HepG2 (cell line): ENCODE measurements around the gene PIGA. TPM values are rescaled to one million over a fixed set of nuclear protein-coding genes. Genes with fewer than 3 reads are reported as not detected.

Source experiments
- ASH2L ChIP-seq: fragments of 300-600, 200-600 bp; sonication (generic); IDR thresholded peaks from 2 replicates; pipeline ENCODE4 v1.7.0; 2017; ENCODE audit warnings: low read depth, mild to moderate bottlenecking, moderate library complexity, mixed read lengths, low read length; ENCODE audit not compliant: insufficient read length
- GABPB1 ChIP-seq: IDR thresholded peaks from 2 replicates; pipeline ENCODE4 v1.6.1; 2016; ENCODE audit warnings: mild to moderate bottlenecking, missing genetic modification reagents, moderate library complexity, missing compliant biosample characterization
- ZFX ChIP-seq: sonication (generic); formaldehyde crosslinking; IDR thresholded peaks from 2 replicates; pipeline ENCODE4 v1.4.0; 2020; ENCODE audit warnings: mild to moderate bottlenecking, low read depth, missing genetic modification reagents, moderate library complexity
- ZNF34 ChIP-seq: sonication (generic); formaldehyde crosslinking; IDR thresholded peaks from 2 replicates; pipeline ENCODE4 v1.4.0; 2020; ENCODE audit warnings: mild to moderate bottlenecking, missing genetic modification reagents, borderline replicate concordance
- ZNF598 ChIP-seq: sonication (generic); formaldehyde crosslinking; IDR thresholded peaks from 2 replicates; pipeline ENCODE4 v1.5.1; 2020; ENCODE audit warnings: mild to moderate bottlenecking, missing genetic modification reagents, borderline replicate concordance
- ZNF615 ChIP-seq: sonication (generic); formaldehyde crosslinking; IDR thresholded peaks from 2 replicates; pipeline ENCODE4 v1.5.0; 2020; ENCODE audit warnings: mild to moderate bottlenecking, missing genetic modification reagents, borderline replicate concordance
- ZSCAN12 ChIP-seq: sonication (generic); formaldehyde crosslinking; IDR thresholded peaks from 2 replicates; pipeline ENCODE4 v1.9.0; 2021; ENCODE audit warnings: mild to moderate bottlenecking, missing genetic modification reagents
- polyA plus RNA-seq, 8 experiments: library from polyadenylated mRNA; depleted of rRNA in 3 of 8; stranded (reverse) in 7 of 8; unstranded in 1 of 8; fragments of >200 nt; fragmentation: Illumina TruSeq in 4 of 8; extraction: Trizol in 4 of 8; gene quantifications; 2 replicates each; pipeline versions ENCODE4 v1.2.1 to v1.2.3, GENCODE V29; 2011 to 2016; ENCODE audit warnings: low read depth in 4 of 8, missing spikeins in 1 of 8, mixed read lengths in 1 of 8; ENCODE audit not compliant: insufficient read depth in 1 of 8
- total RNA-seq, 5 experiments: library from RNA; depleted of rRNA; stranded (reverse); fragments of >200 nt; fragmentation: Illumina TruSeq; extraction: Trizol; gene quantifications; 2 replicates each; pipeline ENCODE4 v1.2.3, GENCODE V29; 2016; ENCODE audit warnings: low read depth in 1 of 5
- TF ChIP-seq, protein P1 (sequence below): sonication (generic); formaldehyde crosslinking; IDR thresholded peaks from 2 replicates; pipeline ENCODE4 v1.5.0; 2020; ENCODE audit warnings: missing genetic modification reagents
- TF ChIP-seq, protein P2 (sequence below): sonication (generic); formaldehyde crosslinking; IDR thresholded peaks from 2 replicates; pipeline ENCODE4 v1.5.1; 2020; ENCODE audit warnings: missing genetic modification reagents, mild to moderate bottlenecking, borderline replicate concordance
- TF ChIP-seq, protein P3 (sequence below): sonication (generic); formaldehyde crosslinking; IDR thresholded peaks from 2 replicates; pipeline ENCODE4 v1.4.0; 2020; ENCODE audit warnings: missing genetic modification reagents
- TF ChIP-seq, protein P4 (sequence below): sonication (generic); IDR thresholded peaks from 2 replicates; pipeline ENCODE4 v1.6.1; 2016; ENCODE audit warnings: low read depth, borderline replicate concordance
- TF ChIP-seq, protein P5 (sequence below): sonication (generic); formaldehyde crosslinking; IDR thresholded peaks from 2 replicates; pipeline ENCODE4 v1.5.1; 2020; ENCODE audit warnings: mild to moderate bottlenecking, missing genetic modification reagents, moderate library complexity

PIGA gene
- total and polyA plus RNA-seq, 2 of the 13 experiments (the other 11 are each of a cell fraction or from before 2014, with no cell fraction given) = 6.0 to 13.0 TPM

DNA sequence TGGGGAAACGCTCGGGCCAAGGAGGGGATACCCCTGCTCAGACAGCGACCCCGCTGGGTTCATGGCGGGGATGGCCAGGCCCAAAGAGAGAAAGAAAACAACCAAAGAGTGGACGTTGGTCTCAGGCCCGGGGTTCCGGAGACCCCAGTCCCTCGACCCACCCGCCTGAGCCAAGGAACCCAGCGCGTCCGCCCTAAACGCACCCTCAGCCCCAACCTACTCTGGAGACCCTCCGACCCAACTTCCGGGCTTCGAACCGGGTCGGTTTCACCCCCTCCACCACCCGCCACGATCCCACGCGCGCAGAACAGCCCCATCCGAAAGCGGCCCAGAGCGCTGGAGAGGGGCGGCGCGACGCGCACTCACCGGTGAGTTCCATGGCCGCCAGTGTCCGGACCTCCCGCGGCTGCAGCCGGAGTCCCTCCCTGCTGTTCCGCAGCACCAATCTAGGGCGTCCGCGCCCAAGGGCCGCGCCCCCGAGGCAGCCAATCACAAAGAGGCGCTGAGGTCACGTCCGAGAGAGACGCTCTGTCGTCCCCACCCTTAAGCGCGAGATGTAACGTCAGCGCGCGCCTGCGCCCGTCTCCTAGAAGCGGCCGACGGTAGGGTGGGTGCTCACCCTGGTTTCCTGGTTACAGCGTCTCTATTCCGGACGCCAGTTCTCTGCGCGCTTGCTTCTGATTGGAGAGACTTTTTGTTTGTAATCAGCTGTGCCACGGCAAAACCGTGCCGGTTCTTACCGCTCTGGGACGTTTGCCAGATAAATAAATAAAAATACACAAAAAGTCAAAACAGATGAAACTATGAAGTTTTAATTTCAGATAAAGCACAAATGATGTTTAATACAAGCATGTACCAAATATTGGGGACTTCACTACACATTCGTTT, at the start of gene PIGA (continued):
- TF ChIP-seq, protein P1, sequence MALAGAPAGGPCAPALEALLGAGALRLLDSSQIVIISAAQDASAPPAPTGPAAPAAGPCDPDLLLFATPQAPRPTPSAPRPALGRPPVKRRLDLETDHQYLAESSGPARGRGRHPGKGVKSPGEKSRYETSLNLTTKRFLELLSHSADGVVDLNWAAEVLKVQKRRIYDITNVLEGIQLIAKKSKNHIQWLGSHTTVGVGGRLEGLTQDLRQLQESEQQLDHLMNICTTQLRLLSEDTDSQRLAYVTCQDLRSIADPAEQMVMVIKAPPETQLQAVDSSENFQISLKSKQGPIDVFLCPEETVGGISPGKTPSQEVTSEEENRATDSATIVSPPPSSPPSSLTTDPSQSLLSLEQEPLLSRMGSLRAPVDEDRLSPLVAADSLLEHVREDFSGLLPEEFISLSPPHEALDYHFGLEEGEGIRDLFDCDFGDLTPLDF (CRISPR knock-in tag) = peak; percentile 49; the same call in 1 of the 2 replicates
- TF ChIP-seq ZNF34 (CRISPR knock-in tag) (no peak), ASH2L (peak; percentile 21), ZFX (CRISPR knock-in tag) (peak; percentile 73; the same call in 1 of the 2 replicates), GABPB1 (CRISPR knock-in tag) (peak; percentile 90), ZNF615 (no peak), ZNF598 (peak; percentile 47; the same call in 1 of the 2 replicates), ZSCAN12 (no peak)
- TF ChIP-seq, protein P2, sequence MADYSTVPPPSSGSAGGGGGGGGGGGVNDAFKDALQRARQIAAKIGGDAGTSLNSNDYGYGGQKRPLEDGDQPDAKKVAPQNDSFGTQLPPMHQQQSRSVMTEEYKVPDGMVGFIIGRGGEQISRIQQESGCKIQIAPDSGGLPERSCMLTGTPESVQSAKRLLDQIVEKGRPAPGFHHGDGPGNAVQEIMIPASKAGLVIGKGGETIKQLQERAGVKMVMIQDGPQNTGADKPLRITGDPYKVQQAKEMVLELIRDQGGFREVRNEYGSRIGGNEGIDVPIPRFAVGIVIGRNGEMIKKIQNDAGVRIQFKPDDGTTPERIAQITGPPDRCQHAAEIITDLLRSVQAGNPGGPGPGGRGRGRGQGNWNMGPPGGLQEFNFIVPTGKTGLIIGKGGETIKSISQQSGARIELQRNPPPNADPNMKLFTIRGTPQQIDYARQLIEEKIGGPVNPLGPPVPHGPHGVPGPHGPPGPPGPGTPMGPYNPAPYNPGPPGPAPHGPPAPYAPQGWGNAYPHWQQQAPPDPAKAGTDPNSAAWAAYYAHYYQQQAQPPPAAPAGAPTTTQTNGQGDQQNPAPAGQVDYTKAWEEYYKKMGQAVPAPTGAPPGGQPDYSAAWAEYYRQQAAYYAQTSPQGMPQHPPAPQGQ (CRISPR knock-in tag) = no peak
- TF ChIP-seq, protein P3, sequence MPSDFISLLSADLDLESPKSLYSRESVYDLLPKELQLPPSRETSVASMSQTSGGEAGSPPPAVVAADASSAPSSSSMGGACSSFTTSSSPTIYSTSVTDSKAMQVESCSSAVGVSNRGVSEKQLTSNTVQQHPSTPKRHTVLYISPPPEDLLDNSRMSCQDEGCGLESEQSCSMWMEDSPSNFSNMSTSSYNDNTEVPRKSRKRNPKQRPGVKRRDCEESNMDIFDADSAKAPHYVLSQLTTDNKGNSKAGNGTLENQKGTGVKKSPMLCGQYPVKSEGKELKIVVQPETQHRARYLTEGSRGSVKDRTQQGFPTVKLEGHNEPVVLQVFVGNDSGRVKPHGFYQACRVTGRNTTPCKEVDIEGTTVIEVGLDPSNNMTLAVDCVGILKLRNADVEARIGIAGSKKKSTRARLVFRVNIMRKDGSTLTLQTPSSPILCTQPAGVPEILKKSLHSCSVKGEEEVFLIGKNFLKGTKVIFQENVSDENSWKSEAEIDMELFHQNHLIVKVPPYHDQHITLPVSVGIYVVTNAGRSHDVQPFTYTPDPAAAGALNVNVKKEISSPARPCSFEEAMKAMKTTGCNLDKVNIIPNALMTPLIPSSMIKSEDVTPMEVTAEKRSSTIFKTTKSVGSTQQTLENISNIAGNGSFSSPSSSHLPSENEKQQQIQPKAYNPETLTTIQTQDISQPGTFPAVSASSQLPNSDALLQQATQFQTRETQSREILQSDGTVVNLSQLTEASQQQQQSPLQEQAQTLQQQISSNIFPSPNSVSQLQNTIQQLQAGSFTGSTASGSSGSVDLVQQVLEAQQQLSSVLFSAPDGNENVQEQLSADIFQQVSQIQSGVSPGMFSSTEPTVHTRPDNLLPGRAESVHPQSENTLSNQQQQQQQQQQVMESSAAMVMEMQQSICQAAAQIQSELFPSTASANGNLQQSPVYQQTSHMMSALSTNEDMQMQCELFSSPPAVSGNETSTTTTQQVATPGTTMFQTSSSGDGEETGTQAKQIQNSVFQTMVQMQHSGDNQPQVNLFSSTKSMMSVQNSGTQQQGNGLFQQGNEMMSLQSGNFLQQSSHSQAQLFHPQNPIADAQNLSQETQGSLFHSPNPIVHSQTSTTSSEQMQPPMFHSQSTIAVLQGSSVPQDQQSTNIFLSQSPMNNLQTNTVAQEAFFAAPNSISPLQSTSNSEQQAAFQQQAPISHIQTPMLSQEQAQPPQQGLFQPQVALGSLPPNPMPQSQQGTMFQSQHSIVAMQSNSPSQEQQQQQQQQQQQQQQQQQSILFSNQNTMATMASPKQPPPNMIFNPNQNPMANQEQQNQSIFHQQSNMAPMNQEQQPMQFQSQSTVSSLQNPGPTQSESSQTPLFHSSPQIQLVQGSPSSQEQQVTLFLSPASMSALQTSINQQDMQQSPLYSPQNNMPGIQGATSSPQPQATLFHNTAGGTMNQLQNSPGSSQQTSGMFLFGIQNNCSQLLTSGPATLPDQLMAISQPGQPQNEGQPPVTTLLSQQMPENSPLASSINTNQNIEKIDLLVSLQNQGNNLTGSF (CRISPR knock-in tag) = no peak
- TF ChIP-seq, protein P4, sequence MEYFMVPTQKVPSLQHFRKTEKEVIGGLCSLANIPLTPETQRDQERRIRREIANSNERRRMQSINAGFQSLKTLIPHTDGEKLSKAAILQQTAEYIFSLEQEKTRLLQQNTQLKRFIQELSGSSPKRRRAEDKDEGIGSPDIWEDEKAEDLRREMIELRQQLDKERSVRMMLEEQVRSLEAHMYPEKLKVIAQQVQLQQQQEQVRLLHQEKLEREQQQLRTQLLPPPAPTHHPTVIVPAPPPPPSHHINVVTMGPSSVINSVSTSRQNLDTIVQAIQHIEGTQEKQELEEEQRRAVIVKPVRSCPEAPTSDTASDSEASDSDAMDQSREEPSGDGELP = peak; percentile 87
- TF ChIP-seq, protein P5, sequence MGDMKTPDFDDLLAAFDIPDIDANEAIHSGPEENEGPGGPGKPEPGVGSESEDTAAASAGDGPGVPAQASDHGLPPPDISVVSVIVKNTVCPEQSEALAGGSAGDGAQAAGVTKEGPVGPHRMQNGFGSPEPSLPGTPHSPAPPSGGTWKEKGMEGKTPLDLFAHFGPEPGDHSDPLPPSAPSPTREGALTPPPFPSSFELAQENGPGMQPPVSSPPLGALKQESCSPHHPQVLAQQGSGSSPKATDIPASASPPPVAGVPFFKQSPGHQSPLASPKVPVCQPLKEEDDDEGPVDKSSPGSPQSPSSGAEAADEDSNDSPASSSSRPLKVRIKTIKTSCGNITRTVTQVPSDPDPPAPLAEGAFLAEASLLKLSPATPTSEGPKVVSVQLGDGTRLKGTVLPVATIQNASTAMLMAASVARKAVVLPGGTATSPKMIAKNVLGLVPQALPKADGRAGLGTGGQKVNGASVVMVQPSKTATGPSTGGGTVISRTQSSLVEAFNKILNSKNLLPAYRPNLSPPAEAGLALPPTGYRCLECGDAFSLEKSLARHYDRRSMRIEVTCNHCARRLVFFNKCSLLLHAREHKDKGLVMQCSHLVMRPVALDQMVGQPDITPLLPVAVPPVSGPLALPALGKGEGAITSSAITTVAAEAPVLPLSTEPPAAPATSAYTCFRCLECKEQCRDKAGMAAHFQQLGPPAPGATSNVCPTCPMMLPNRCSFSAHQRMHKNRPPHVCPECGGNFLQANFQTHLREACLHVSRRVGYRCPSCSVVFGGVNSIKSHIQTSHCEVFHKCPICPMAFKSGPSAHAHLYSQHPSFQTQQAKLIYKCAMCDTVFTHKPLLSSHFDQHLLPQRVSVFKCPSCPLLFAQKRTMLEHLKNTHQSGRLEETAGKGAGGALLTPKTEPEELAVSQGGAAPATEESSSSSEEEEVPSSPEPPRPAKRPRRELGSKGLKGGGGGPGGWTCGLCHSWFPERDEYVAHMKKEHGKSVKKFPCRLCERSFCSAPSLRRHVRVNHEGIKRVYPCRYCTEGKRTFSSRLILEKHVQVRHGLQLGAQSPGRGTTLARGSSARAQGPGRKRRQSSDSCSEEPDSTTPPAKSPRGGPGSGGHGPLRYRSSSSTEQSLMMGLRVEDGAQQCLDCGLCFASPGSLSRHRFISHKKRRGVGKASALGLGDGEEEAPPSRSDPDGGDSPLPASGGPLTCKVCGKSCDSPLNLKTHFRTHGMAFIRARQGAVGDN (CRISPR knock-in tag) = peak; percentile 74
